HepG2 (cell line): ENCODE measurements around the gene RAD9A. TPM values are rescaled to one million over a fixed set of nuclear protein-coding genes. Genes with fewer than 3 reads are reported as not detected.

Source experiments
- CBX1 ChIP-seq: IDR thresholded peaks from one replicate; pipeline ENCODE4 v1.6.1; 2016; ENCODE audit warnings: antibody characterized with exemption, low read depth
- CEBPG ChIP-seq: IDR thresholded peaks from 2 replicates; pipeline ENCODE4 v1.6.1; 2016
- GATA4 ChIP-seq: sonication (generic); IDR thresholded peaks from 2 replicates; pipeline ENCODE4 v1.6.1; 2016; ENCODE audit warnings: antibody characterized with exemption, low read depth, borderline replicate concordance
- HDAC1 ChIP-seq: sonication (generic); formaldehyde crosslinking; IDR thresholded peaks from 2 replicates; pipeline ENCODE4 v1.5.1; 2020; ENCODE audit warnings: mild to moderate bottlenecking, missing genetic modification reagents
- HNF1B ChIP-seq: sonication (generic); formaldehyde crosslinking; IDR thresholded peaks from 2 replicates; pipeline ENCODE4 v1.5.1; 2020; ENCODE audit warnings: mild to moderate bottlenecking, moderate library complexity, missing genetic modification reagents
- KDM1A ChIP-seq: IDR thresholded peaks from 2 replicates; pipeline ENCODE4 v1.6.1; 2016; ENCODE audit warnings: missing compliant biosample characterization
- KLF15 ChIP-seq: sonication (generic); formaldehyde crosslinking; IDR thresholded peaks from 2 replicates; pipeline ENCODE4 v1.8.1; 2023; ENCODE audit warnings: borderline replicate concordance, mild to moderate bottlenecking, inconsistent platforms, missing genetic modification reagents, mixed read lengths
- MEIS2 ChIP-seq: sonication (generic); formaldehyde crosslinking; IDR thresholded peaks from 2 replicates; pipeline ENCODE4 v1.9.0; 2021; ENCODE audit warnings: mild to moderate bottlenecking, missing genetic modification reagents
- RBM22 ChIP-seq: fragments of 200-400 bp; formaldehyde crosslinking; optimal IDR thresholded peaks from 2 replicates; pipeline ENCODE3; 2017; ENCODE audit warnings: mild to moderate bottlenecking, low read length, moderate library complexity
- SKI ChIP-seq: fragments of 450-650 bp; IDR thresholded peaks from one replicate; pipeline ENCODE4 v1.6.1; 2018; ENCODE audit warnings: mild to moderate bottlenecking; ENCODE audit not compliant: partially characterized antibody
- SRSF1 ChIP-seq: fragments of 200-400 bp; formaldehyde crosslinking; optimal IDR thresholded peaks from 2 replicates; pipeline ENCODE3; 2017; ENCODE audit warnings: mild to moderate bottlenecking, low read depth, low read length, moderate library complexity
- ZBTB25 ChIP-seq: IDR thresholded peaks from 2 replicates; pipeline ENCODE4 v1.6.1; 2018; ENCODE audit warnings: missing genetic modification reagents
- ZFY ChIP-seq: sonication (generic); formaldehyde crosslinking; IDR thresholded peaks from 2 replicates; pipeline ENCODE4 v1.4.0; 2020; ENCODE audit warnings: missing genetic modification reagents
- ZKSCAN5 ChIP-seq: sonication (generic); formaldehyde crosslinking; IDR thresholded peaks from 2 replicates; pipeline ENCODE4 v1.5.1; 2020; ENCODE audit warnings: mild to moderate bottlenecking, missing genetic modification reagents
- ZNF230 ChIP-seq: sonication (generic); formaldehyde crosslinking; IDR thresholded peaks from 2 replicates; pipeline ENCODE4 v1.4.0; 2020; ENCODE audit warnings: mild to moderate bottlenecking, missing genetic modification reagents
- ZNF274 ChIP-seq: sonication (generic); formaldehyde crosslinking; IDR thresholded peaks from 2 replicates; pipeline ENCODE4 v1.5.1; 2020; ENCODE audit warnings: mild to moderate bottlenecking, missing genetic modification reagents
- ZNF367 ChIP-seq: sonication (generic); formaldehyde crosslinking; IDR thresholded peaks from 2 replicates; pipeline ENCODE4 v1.4.0; 2020; ENCODE audit warnings: missing genetic modification reagents, borderline replicate concordance
- ZNF430 ChIP-seq: sonication (generic); formaldehyde crosslinking; IDR thresholded peaks from 2 replicates; pipeline ENCODE4 v1.9.0; 2021; ENCODE audit warnings: mild to moderate bottlenecking, missing genetic modification reagents
- ZNF572 ChIP-seq: sonication (generic); formaldehyde crosslinking; IDR thresholded peaks from 2 replicates; pipeline ENCODE4 v1.5.1; 2020; ENCODE audit warnings: mild to moderate bottlenecking, missing genetic modification reagents
- ZNF7 ChIP-seq: IDR thresholded peaks from 2 replicates; pipeline ENCODE4 v1.6.1; 2016; ENCODE audit warnings: missing biosample characterization, missing genetic modification reagents
- ZNF792 ChIP-seq: IDR thresholded peaks from 2 replicates; pipeline ENCODE4 v1.6.1; 2016
- polyA plus RNA-seq, 8 experiments: library from polyadenylated mRNA; depleted of rRNA in 3 of 8; stranded (reverse) in 7 of 8; unstranded in 1 of 8; fragments of >200 nt; fragmentation: Illumina TruSeq in 4 of 8; extraction: Trizol in 4 of 8; gene quantifications; 2 replicates each; pipeline versions ENCODE4 v1.2.1 to v1.2.3, GENCODE V29; 2011 to 2016; ENCODE audit warnings: low read depth in 4 of 8, missing spikeins in 1 of 8, mixed read lengths in 1 of 8; ENCODE audit not compliant: insufficient read depth in 1 of 8
- total RNA-seq, 5 experiments: library from RNA; depleted of rRNA; stranded (reverse); fragments of >200 nt; fragmentation: Illumina TruSeq; extraction: Trizol; gene quantifications; 2 replicates each; pipeline ENCODE4 v1.2.3, GENCODE V29; 2016; ENCODE audit warnings: low read depth in 1 of 5
- TF ChIP-seq, protein P1 (sequence below): IDR thresholded peaks from 2 replicates; pipeline ENCODE4 v1.6.1; 2016; ENCODE audit warnings: low read depth
- TF ChIP-seq, protein P2 (sequence below): IDR thresholded peaks from 2 replicates; pipeline ENCODE4 v1.6.1; 2012; ENCODE audit warnings: low read length, improper control_type of control experiment

The RAD9A gene
- total and polyA plus RNA-seq, 2 of the 13 experiments (the other 11 are each of a cell fraction or from before 2014, with no cell fraction given): 10.1 to 15.7 TPM

GRCh38 chr11:67353317-67354074, 38.3 kb upstream of the RAD9A start, which contains the start of gene POLD4 (continued):
- TF ChIP-seq SRSF1 (peak; percentile 85), ZFY (CRISPR knock-in tag) (peak; percentile 61), ZNF572 (peak; percentile 50; the same call in 1 of the 2 replicates), ZBTB25 (CRISPR knock-in tag) (0 out of 2 replicates have a peak, but pooled peaks have one; percentile 62), HNF1B (CRISPR knock-in tag) (peak; percentile 84), SKI (peak; percentile 42), ZNF230 (CRISPR knock-in tag) (no peak), ZKSCAN5 (CRISPR knock-in tag) (no peak), CEBPG (CRISPR knock-in tag) (no peak), ZNF274 (CRISPR knock-in tag) (no peak), ZNF430 (CRISPR knock-in tag) (no peak), CBX1 (no peak), RBM22 (no peak), ZNF367 (no peak), ZNF7 (CRISPR knock-in tag) (no peak), MEIS2 (CRISPR knock-in tag) (0 out of 2 replicates have a peak, but pooled peaks have one; percentile 64), GATA4 (0 out of 2 replicates have a peak, but pooled peaks have one; percentile 27), KLF15 (CRISPR knock-in tag) (no peak), KDM1A (CRISPR knock-in tag) (no peak), HDAC1 (peak; percentile 82), ZNF792 (CRISPR knock-in tag) (peak; percentile 40; the same call in 1 of the 2 replicates)
- TF ChIP-seq, protein P1, sequence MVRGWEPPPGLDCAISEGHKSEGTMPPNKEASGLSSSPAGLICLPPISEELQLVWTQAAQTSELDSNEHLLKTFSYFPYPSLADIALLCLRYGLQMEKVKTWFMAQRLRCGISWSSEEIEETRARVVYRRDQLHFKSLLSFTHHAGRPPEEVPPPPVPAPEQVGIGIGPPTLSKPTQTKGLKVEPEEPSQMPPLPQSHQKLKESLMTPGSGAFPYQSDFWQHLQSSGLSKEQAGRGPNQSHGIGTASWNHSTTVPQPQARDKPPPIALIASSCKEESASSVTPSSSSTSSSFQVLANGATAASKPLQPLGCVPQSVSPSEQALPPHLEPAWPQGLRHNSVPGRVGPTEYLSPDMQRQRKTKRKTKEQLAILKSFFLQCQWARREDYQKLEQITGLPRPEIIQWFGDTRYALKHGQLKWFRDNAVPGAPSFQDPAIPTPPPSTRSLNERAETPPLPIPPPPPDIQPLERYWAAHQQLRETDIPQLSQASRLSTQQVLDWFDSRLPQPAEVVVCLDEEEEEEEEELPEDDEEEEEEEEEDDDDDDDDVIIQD (CRISPR knock-in tag): no peak; the same call in 1 of the 2 replicates
- TF ChIP-seq, protein P2, sequence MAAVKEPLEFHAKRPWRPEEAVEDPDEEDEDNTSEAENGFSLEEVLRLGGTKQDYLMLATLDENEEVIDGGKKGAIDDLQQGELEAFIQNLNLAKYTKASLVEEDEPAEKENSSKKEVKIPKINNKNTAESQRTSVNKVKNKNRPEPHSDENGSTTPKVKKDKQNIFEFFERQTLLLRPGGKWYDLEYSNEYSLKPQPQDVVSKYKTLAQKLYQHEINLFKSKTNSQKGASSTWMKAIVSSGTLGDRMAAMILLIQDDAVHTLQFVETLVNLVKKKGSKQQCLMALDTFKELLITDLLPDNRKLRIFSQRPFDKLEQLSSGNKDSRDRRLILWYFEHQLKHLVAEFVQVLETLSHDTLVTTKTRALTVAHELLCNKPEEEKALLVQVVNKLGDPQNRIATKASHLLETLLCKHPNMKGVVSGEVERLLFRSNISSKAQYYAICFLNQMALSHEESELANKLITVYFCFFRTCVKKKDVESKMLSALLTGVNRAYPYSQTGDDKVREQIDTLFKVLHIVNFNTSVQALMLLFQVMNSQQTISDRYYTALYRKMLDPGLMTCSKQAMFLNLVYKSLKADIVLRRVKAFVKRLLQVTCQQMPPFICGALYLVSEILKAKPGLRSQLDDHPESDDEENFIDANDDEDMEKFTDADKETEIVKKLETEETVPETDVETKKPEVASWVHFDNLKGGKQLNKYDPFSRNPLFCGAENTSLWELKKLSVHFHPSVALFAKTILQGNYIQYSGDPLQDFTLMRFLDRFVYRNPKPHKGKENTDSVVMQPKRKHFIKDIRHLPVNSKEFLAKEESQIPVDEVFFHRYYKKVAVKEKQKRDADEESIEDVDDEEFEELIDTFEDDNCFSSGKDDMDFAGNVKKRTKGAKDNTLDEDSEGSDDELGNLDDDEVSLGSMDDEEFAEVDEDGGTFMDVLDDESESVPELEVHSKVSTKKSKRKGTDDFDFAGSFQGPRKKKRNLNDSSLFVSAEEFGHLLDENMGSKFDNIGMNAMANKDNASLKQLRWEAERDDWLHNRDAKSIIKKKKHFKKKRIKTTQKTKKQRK: no peak
